Measurements from ENCODE around the gene DSCAM.
"Not testable (repeated sequence)": the region's sequence is repeated elsewhere in the genome, so short reads cannot be mapped to it uniquely, and the experiment has no call there.

DSCAM gene

GRCh38 chr21:40243685-40244084 is 603.3 kb downstream of the DSCAM start:
- no peak overlapping the region for H3K27ac ChIP-seq
- H3K4me3 ChIP-seq = no peak overlapping the region

- H3K4me3 ChIP-seq = no peak overlapping the region
- no peak overlapping the region for H3K27ac ChIP-seq
Observed at GRCh38 chr21:40242586-40243265, 604.2 kb downstream of the DSCAM start.

GRCh38 chr21:40235528-40235927 is 611.4 kb downstream of the DSCAM start:
- no peak overlapping the region for H3K4me3 ChIP-seq
- no peak overlapping the region for H3K27ac ChIP-seq

GRCh38 chr21:40231979-40232378 is 615.0 kb downstream of the DSCAM start:
- no peak overlapping the region for H3K4me3 ChIP-seq

GRCh38 chr21:40227096-40227495 is 619.9 kb downstream of the DSCAM start:
- no peak overlapping the region for H3K27ac ChIP-seq
- no peak overlapping the region for H3K4me3 ChIP-seq

More at GRCh38 chr21:40231979-40232378, 615.0 kb downstream of the DSCAM start:
- no peak overlapping the region for H3K27ac ChIP-seq

- no peak overlapping the region for H3K27ac ChIP-seq
Observed at GRCh38 chr21:40215941-40216340, 631.0 kb downstream of the DSCAM start.

GRCh38 chr21:40210251-40210650 is 636.7 kb downstream of the DSCAM start:
- no peak overlapping the region for H3K4me3 ChIP-seq

More at GRCh38 chr21:40215941-40216340, 631.0 kb downstream of the DSCAM start:
- H3K4me3 ChIP-seq = no peak overlapping the region

GRCh38 chr21:40208948-40209345 is 638.0 kb downstream of the DSCAM start:
- no peak overlapping the region for H3K27ac ChIP-seq
- H3K4me3 ChIP-seq = no peak overlapping the region

More at GRCh38 chr21:40210251-40210650, 636.7 kb downstream of the DSCAM start:
- no peak overlapping the region for H3K27ac ChIP-seq

GRCh38 chr21:40208206-40208947 is 638.6 kb downstream of the DSCAM start:
- Histone ChIP-seq H3K27ac (no peak overlapping the region), H3K4me3 (no peak overlapping the region)

GRCh38 chr21:40200946-40201345 is 646.0 kb downstream of the DSCAM start:
- no peak overlapping the region for H3K27ac ChIP-seq

GRCh38 chr21:40200126-40200525 is 646.8 kb downstream of the DSCAM start:
- Histone ChIP-seq H3K27ac (no peak overlapping the region), H3K4me3 (no peak overlapping the region)

More at GRCh38 chr21:40200946-40201345, 646.0 kb downstream of the DSCAM start:
- no peak overlapping the region for H3K4me3 ChIP-seq

- Histone ChIP-seq H3K27ac (no peak overlapping the region), H3K4me3 (no peak overlapping the region)
Observed at GRCh38 chr21:40194185-40194980, 652.6 kb downstream of the DSCAM start.

- Histone ChIP-seq H3K4me3 (no peak overlapping the region), H3K27ac (no peak overlapping the region)
Observed at GRCh38 chr21:40191616-40192015, 655.3 kb downstream of the DSCAM start.

GRCh38 chr21:40191196-40191595 is 655.8 kb downstream of the DSCAM start:
- H3K27ac ChIP-seq = no peak overlapping the region
- no peak overlapping the region for H3K4me3 ChIP-seq

- H3K27ac ChIP-seq = no peak overlapping the region
- H3K4me3 ChIP-seq = no peak overlapping the region
Observed at GRCh38 chr21:40187946-40188654, 658.9 kb downstream of the DSCAM start.

- Histone ChIP-seq H3K4me3 (no peak overlapping the region), H3K27ac (no peak overlapping the region)
Observed at GRCh38 chr21:40187244-40187643, 659.7 kb downstream of the DSCAM start.

- Histone ChIP-seq H3K27ac (no peak overlapping the region), H3K4me3 (no peak overlapping the region)
Observed at GRCh38 chr21:40186045-40186444, 660.9 kb downstream of the DSCAM start.

- H3K4me3 ChIP-seq = no peak overlapping the region
- no peak overlapping the region for H3K27ac ChIP-seq
Observed at GRCh38 chr21:40185208-40185607, 661.8 kb downstream of the DSCAM start.

- H3K27ac ChIP-seq, H3K4me3 ChIP-seq: not testable (repeated sequence)
Observed at GRCh38 chr21:40182491-40182890, 664.5 kb downstream of the DSCAM start.

- H3K4me3 ChIP-seq = no peak overlapping the region
- no peak overlapping the region for H3K27ac ChIP-seq
Observed at GRCh38 chr21:40179166-40179565, 667.8 kb downstream of the DSCAM start.
